ENCODE measurements around the gene CATSPERD. TPM values are rescaled to one million over a fixed set of nuclear protein-coding genes. Genes with fewer than 3 reads are reported as not detected.

CATSPERD gene
- total and polyA plus RNA-seq, 9 of the 15 experiments (the other 6 are each of a cell fraction or from before 2014, with no cell fraction given), result not detected

- TF ChIP-seq, protein P1, sequence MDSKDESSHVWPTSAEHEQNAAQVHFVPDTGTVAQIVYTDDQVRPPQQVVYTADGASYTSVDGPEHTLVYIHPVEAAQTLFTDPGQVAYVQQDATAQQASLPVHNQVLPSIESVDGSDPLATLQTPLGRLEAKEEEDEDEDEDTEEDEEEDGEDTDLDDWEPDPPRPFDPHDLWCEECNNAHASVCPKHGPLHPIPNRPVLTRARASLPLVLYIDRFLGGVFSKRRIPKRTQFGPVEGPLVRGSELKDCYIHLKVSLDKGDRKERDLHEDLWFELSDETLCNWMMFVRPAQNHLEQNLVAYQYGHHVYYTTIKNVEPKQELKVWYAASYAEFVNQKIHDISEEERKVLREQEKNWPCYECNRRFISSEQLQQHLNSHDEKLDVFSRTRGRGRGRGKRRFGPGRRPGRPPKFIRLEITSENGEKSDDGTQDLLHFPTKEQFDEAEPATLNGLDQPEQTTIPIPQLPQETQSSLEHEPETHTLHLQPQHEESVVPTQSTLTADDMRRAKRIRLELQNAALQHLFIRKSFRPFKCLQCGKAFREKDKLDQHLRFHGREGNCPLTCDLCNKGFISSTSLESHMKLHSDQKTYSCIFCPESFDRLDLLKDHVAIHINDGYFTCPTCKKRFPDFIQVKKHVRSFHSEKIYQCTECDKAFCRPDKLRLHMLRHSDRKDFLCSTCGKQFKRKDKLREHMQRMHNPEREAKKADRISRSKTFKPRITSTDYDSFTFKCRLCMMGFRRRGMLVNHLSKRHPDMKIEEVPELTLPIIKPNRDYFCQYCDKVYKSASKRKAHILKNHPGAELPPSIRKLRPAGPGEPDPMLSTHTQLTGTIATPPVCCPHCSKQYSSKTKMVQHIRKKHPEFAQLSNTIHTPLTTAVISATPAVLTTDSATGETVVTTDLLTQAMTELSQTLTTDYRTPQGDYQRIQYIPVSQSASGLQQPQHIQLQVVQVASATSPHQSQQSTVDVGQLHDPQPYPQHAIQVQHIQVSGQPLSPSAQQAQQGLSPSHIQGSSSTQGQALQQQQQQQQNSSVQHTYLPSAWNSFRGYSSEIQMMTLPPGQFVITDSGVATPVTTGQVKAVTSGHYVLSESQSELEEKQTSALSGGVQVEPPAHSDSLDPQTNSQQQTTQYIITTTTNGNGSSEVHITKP (IDR thresholded peaks at IDR 0.05; ENCODE audit: partially characterized antibody), result peak; percentile 39
- peak; percentile 95; the same call in 1 of the 2 replicates for TF ChIP-seq FOXK1 (CRISPR knock-in tag; IDR thresholded peaks at IDR 0.05; ENCODE audit: borderline replicate concordance)
- no peak for TF ChIP-seq TCF7L2 (IDR thresholded peaks at IDR 0.05; ENCODE audit: low read depth, low read length)
- TF ChIP-seq GABPB1 (CRISPR knock-in tag; IDR thresholded peaks at IDR 0.05), result peak; percentile 34
- no peak for TF ChIP-seq PTRF (tag; IDR thresholded peaks at IDR 0.05)
- peak; percentile 61 for TF ChIP-seq POLR2G (IDR thresholded peaks at IDR 0.05; ENCODE audit: low read depth, low read length)
- peak; percentile 80 for TF ChIP-seq ARID4B (CRISPR knock-in tag; IDR thresholded peaks at IDR 0.05)
- TF ChIP-seq HOXB6 (CRISPR knock-in tag; IDR thresholded peaks at IDR 0.05; ENCODE audit: borderline replicate concordance), result no peak
- TF ChIP-seq MCM7 (IDR thresholded peaks at IDR 0.05), result no peak
- peak; percentile 66; the same call in 1 of the 2 replicates for TF ChIP-seq ETV5 (CRISPR knock-in tag; IDR thresholded peaks at IDR 0.05; ENCODE audit: low read depth)
- TF ChIP-seq RCOR1 (IDR thresholded peaks at IDR 0.05; ENCODE audit: borderline replicate concordance in 1 of 2, low read depth in 2 of 2, low read length in 2 of 2), result peak in 1 of 2 experiments; percentile 69; a peak in 3 of 4 replicates
- TF ChIP-seq PCBP2 (IDR thresholded peaks at IDR 0.05; ENCODE audit: low read depth, low read length, poor library complexity, severe bottlenecking), result no peak
Observed at GRCh38 chr19:5803752-5804515, 83.5 kb downstream of the CATSPERD start (continued).

Measured in K562 (cell line).